Measurements from ENCODE around the gene INO80.

DNA sequence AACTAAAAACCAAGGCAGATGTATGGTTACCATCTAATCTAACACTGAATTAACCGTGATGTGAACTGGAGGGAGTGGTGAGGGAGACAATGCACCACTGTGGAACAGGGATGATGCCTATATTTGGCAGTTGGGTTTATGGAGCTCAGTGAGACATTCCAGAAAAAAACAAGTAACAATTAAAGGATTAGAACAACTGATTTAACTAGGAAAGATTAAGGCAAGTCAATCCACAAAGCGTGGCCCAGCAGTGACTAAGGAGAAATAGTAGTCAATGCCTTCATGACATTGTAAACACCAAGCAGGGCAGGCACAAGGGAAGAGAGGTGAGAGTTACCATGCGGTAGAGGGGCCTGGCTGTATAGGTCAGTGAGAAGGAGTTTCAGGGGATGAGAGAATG, 124.7 kb downstream of the INO80 start:
- TF ChIP-seq, protein P1, sequence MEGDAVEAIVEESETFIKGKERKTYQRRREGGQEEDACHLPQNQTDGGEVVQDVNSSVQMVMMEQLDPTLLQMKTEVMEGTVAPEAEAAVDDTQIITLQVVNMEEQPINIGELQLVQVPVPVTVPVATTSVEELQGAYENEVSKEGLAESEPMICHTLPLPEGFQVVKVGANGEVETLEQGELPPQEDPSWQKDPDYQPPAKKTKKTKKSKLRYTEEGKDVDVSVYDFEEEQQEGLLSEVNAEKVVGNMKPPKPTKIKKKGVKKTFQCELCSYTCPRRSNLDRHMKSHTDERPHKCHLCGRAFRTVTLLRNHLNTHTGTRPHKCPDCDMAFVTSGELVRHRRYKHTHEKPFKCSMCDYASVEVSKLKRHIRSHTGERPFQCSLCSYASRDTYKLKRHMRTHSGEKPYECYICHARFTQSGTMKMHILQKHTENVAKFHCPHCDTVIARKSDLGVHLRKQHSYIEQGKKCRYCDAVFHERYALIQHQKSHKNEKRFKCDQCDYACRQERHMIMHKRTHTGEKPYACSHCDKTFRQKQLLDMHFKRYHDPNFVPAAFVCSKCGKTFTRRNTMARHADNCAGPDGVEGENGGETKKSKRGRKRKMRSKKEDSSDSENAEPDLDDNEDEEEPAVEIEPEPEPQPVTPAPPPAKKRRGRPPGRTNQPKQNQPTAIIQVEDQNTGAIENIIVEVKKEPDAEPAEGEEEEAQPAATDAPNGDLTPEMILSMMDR (conservative IDR thresholded peaks at IDR 0.05) = no peak
- no peak for TF ChIP-seq ZFX (IDR thresholded peaks at IDR 0.05)

Measured in C4-2B (cell line).